Body of pancreas (tissue), 4 donors: ENCODE measurements around the gene NME8. TPM values are rescaled to one million over a fixed set of nuclear protein-coding genes. Genes with fewer than 3 reads are reported as not detected.

ENCODE experiments used
- ATAC-seq: fragments of 150-250 bp; one replicate; pipeline ENCODE4 v1.9.1; 2016
- DNase-seq, 4 donors: peaks; one replicate each; pipeline ENCODE4 v3.0.0-alpha.2; 2019
- H3K27ac ChIP-seq, 4 donors: fragments of 200-600 bp; sonication (generic); 1 replicate in 3 of 4; 2 replicates in 1 of 4; pipeline versions ENCODE4 v1.5.1 to v1.6.1; 2016 to 2019; ENCODE audit warnings: mild to moderate bottlenecking in 1 of 4, mixed read lengths in 1 of 4, moderate library complexity in 1 of 4
- H3K27me3 ChIP-seq, 2 donors: fragments of 200-600 bp; sonication (generic); one replicate each; pipeline ENCODE4 v1.6.0; 2016; ENCODE audit warnings: mild to moderate bottlenecking in 1 of 2
- H3K36me3 ChIP-seq, 2 donors: fragments of 200-600 bp; sonication (generic); replicated peaks in 1 of 2; 2 replicates each; pipeline ENCODE4 v1.5.1; 2016; ENCODE audit warnings: low read depth in 2 of 2; ENCODE audit not compliant: insufficient read depth in 1 of 2
- H3K4me1 ChIP-seq: fragments of 200-600 bp; sonication (generic); one replicate; pipeline ENCODE4 v1.6.0; 2016
- H3K4me3 ChIP-seq, 2 donors: fragments of 200-600 bp; sonication (generic); 1 replicate in 1 of 2; 2 replicates in 1 of 2; pipeline ENCODE4 v1.5.1; 2016 to 2019
- H3K9me3 ChIP-seq, 3 donors: fragments of 200-600 bp; sonication (generic); 1 replicate in 2 of 3; 2 replicates in 1 of 3; pipeline ENCODE4 v1.5.1; 2016
- CTCF ChIP-seq, 7 experiments: fragments of 450-650 bp in 4 of 7; fragments of 200-600 bp in 3 of 7; sonication (generic) in 3 of 7; IDR thresholded peaks; one replicate each; pipeline ENCODE4 v1.5.1; 2016 to 2019; ENCODE audit warnings: antibody characterized with exemption in 7 of 7
- POLR2A ChIP-seq, 3 donors: fragments of 450-650 bp; IDR thresholded peaks; one replicate each; pipeline ENCODE4 v1.6.1; 2016; ENCODE audit warnings: antibody characterized with exemption in 3 of 3, mild to moderate bottlenecking in 2 of 3
- WGBS, 2 donors: methylation state at CpG; one replicate each; pipeline ENCODE4 v1.1.5; 2017; 5-methylcytosine and 5-hydroxymethylcytosine counted together
- intact Hi-C: fragments of 100-400 bp; cut with DNase I; formaldehyde crosslinking; loops from one replicate; pipeline ENCODE4 v1.15.1; 2023
- total RNA-seq, 2 donors: library from RNA; depleted of rRNA; stranded (reverse); fragments of >200 nt; gene quantifications; one replicate each; pipeline ENCODE4 v1.1.0, GENCODE V29; 2016

Gene NME8
- total RNA-seq, 2 donors from 2014 or later = not detected

DNA sequence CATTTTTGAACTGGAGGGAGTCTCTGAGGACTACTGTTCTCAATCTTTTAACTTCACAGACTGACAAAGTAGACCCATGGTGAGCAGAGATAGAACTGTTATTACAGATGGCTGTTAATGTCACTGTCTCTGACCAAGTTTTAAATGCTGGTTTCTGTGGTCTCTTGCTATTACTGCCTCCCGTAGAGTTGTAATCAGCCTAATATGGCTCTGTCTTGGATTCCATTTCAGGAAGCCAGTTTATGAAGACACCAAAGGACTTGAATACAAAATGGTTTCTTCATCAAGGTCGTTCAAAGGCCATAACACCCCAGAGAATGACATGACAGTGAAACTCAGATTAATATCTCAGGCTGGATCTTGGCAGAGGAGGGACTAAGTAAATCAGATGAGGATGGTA lies 64.4 kb downstream of the NME8 start:
- Histone ChIP-seq H3K36me3 (no peaks in the 10 kb centered on the region), H3K4me1 (peaks cover 21% of the 10 kb centered on the region), H3K27ac (no peak overlapping the region), H3K9me3 (no peaks in the 10 kb centered on the region), H3K27me3 (peaks cover 0 to 3% of the 10 kb centered on the region in 2 donors), H3K4me3 (no peak overlapping the region)
- intact Hi-C loops = no loop called here
- ATAC-seq (no peak), DNase-seq (no peak)
- 61 to 68% methylated on average over 2 of the region's 2 CpGs for WGBS, 2 donors
- no peak for TF ChIP-seq CTCF (IDR thresholded peaks at IDR 0.05)
- TF ChIP-seq POLR2A (IDR thresholded peaks at IDR 0.05) = no peak

DNA sequence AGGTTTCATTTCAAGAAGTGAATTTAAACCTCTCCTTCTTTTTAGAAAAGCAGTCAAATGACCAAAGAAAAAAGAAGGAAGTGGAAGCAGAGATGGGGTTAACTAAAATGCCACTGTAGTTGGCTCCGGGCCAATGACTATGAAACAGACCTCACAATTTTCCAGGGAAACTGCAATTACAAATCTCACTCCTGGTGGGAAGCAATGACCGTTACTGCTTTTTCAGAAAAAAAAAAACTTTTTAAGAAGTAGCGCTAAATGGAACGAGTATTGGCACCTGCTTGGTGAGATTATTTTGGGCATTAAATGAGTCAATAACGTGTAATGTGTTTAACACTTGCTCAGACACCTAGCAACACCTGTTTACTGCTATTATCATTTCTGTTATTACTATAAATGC lies 67.0 kb downstream of the NME8 start:
- H3K9me3 ChIP-seq = no peaks in the 10 kb centered on the region
- TF ChIP-seq POLR2A (IDR thresholded peaks at IDR 0.05) (no peak), CTCF (IDR thresholded peaks at IDR 0.05) (no peak)

DNA sequence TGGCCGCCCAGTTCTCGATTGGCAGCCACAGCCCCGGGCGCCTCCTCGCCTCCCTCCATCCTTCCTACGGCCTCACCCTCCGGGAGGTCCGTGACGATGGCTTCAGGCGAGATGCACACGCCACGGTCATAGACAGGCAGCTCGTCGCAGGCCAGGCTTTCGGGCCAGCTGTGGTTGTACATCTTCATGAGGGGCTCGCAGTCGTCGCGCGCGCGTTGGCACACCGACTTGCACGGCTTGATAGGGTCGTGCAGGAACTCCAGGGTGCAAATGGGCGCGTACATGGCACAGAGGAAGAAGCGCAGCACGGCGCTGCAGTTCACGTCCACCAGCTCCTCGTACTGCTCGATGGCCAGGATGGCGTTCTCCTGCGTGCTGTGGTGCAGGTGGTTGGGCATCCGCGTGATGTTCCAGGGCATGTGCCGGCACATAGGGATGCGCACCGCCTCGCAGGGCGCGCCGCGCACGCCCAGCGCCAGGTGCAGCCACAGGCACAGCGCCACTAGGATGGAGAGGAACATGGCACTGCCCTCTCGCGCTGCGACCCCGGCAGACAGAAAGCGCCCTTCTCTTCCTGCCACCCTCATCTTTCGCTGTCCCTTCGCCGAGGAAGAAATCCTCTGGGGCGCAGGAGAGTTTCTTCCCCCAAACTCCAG lies 67.7 kb downstream of the NME8 start:
- peak; percentile 7 for ATAC-seq
- intact Hi-C loops = no loop called here

More for the DNA sequence above, 67.0 kb downstream of the NME8 start:
- WGBS, 2 donors = 8 to 11% methylated on average over 5 of the region's 5 CpGs
- peaks cover 26% of the 10 kb centered on the region for H3K4me1 ChIP-seq
- no peak overlapping the region for H3K27ac ChIP-seq
- DNase-seq (peak in 3 of 4 donors; percentile 21 to 29 (median 26)), ATAC-seq (no peak)
- no peaks in the 10 kb centered on the region for H3K36me3 ChIP-seq
- peaks cover 0 to 3% of the 10 kb centered on the region in 2 donors for H3K27me3 ChIP-seq
- no peak overlapping the region for H3K4me3 ChIP-seq
- intact Hi-C loops = no loop called here

DNA sequence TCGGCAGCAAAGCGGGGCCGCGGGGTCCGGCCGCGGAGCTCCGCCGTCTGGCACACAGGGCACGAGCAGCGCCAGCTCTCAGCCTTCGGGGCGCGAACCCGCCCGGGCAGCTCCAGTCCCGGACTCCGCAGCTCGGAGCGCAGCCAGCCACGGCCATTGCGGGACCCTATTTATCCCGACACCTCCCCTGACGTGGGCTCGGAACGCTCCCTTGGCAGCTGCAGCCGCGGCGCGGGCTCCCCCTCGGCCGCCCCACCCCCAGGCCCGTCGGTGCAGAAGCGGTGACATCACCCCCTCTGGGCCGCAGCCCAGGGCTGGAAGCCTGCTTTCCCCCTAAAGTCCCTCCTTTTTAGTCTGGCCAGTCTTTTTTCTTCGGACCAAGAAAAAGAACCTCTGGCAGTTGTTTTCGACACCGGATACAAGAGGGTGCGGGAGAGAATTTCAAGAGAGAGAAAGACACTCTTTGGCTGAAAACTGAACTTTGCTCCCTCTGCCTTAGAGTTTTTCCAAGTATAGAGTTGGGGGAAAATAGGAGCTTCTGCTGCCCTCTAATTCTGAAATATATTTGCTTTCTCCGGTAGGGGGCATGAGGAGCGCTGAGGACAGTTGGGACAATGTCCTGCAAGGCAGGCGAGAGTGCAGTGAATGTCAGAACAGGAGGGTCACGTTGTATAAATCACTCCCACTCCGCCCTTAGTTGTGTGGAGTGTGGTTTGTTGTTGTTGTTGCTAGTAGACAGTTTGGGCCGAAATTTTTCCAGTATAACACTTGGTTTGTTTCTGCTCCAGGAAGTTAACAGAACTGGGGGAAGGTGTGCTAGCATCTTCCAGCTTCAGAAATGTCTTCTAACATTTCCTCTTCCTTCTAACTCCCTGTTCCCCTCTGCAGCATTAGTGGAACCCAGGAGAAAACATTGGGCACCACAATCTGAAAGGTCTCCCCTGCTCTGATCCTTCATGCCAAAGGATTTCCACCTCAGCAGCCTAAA lies 68.6 kb downstream of the NME8 start, which contains the start of gene SFRP4:
TSS of gene SFRP4 (minus strand) at position 145 of the 988 bp plus-strand sequence. CDS start 280 bp downstream, outside the sequence.
- ATAC-seq (peak; percentile 67), DNase-seq (peak; percentile 61 to 80 (median 72))
- no peaks in the 10 kb centered on the region for H3K36me3 ChIP-seq
- peak within 1 kb of the TSS in 3 of 4 donors; percentile 27 to 64 (median 36) for H3K27ac ChIP-seq
- TF ChIP-seq POLR2A (IDR thresholded peaks at IDR 0.05) (peak in 2 of 3 donors; percentile 23 to 31), CTCF (IDR thresholded peaks at IDR 0.05) (peak; percentile 60 to 84 (median 76))
- peaks cover 31% of the 10 kb centered on the region for H3K4me1 ChIP-seq
- H3K9me3 ChIP-seq = no peaks in the 10 kb centered on the region
- WGBS, 2 donors = 1 to 2% methylated on average over 20 to 46 of the region's 46 CpGs
- intact Hi-C loops = no loop called here
- H3K4me3 ChIP-seq = peak within 1 kb of the TSS in 1 of 2 donors; percentile 38
- H3K27me3 ChIP-seq = peaks cover 0 to 3% of the 10 kb centered on the region in 2 donors

More for the DNA sequence above, 67.7 kb downstream of the NME8 start:
- TF ChIP-seq POLR2A (IDR thresholded peaks at IDR 0.05) (peak in 1 of 3 donors; percentile 30), CTCF (IDR thresholded peaks at IDR 0.05) (peak in 1 of 7 experiments; percentile 3)
- peaks cover 0 to 3% of the 10 kb centered on the region in 2 donors for H3K27me3 ChIP-seq
- peak overlapping the region in 3 of 4 donors; percentile 27 to 64 (median 36) for H3K27ac ChIP-seq
- H3K9me3 ChIP-seq = no peaks in the 10 kb centered on the region
- no peaks in the 10 kb centered on the region for H3K36me3 ChIP-seq
- 6 to 13% methylated on average over 11 to 57 of the region's 57 CpGs for WGBS, 2 donors
- peak; percentile 21 to 53 (median 33) for DNase-seq
- H3K4me1 ChIP-seq = peaks cover 26% of the 10 kb centered on the region
- H3K4me3 ChIP-seq = peak overlapping the region in 1 of 2 donors; percentile 38
